IMR-90 (cell line): ENCODE results near the gene GSKIP. TPM values are rescaled to one million over a fixed set of nuclear protein-coding genes. Genes with fewer than 3 reads are reported as not detected.

ENCODE experiments used
- ATAC-seq: fragments of 200-7000 bp; cut with Tn5 transposase; 2 replicates; pipeline ENCODE4 v1.9.1; 2020; ENCODE audit warnings: low read depth, mild to moderate bottlenecking, moderate library complexity
- BruUV-seq: library from RNA; stranded (reverse); fragments of 400-500 nt; replicated peaks from 2 replicates; lab custom pipeline; 2021; lab: Mats Ljungman, UMichigan
- CTCF ChIA-PET: fragments of 300-600 bp; formaldehyde crosslinking; extraction: SDS; loops from one replicate; lab custom pipeline; 2021; ENCODE audit warnings: antibody characterized with exemption; lab: Yijun Ruan, JAX
- POLR2A ChIA-PET: fragments of 300-600 bp; sonication (Branson Sonifier 250); formaldehyde crosslinking; loops from one replicate; lab custom pipeline; 2022; ENCODE audit warnings: antibody characterized with exemption; ENCODE audit not compliant: unreplicated experiment; lab: Charles Lee
- DNase-seq: peaks from one replicate; pipeline ENCODE4 v3.0.0; 2013
- H2AFZ ChIP-seq: replicated peaks from 2 replicates; pipeline ENCODE3; 2013; ENCODE audit warnings: low read length, mild to moderate bottlenecking; ENCODE audit not compliant: poor library complexity
- H2AK5ac ChIP-seq: 2 replicates; pipeline ENCODE4 v1.6.1; 2013; ENCODE audit warnings: low read depth, low read length, inconsistent platforms
- H2AK9ac ChIP-seq: replicated peaks from 2 replicates; pipeline ENCODE3; 2013; ENCODE audit warnings: mild to moderate bottlenecking, low read depth, low read length, moderate library complexity; ENCODE audit not compliant: poor library complexity
- H2BK120ac ChIP-seq: 2 replicates; pipeline ENCODE4 v1.6.1; 2013; ENCODE audit warnings: low read depth, low read length, inconsistent platforms
- H2BK15ac ChIP-seq: 3 replicates; pipeline ENCODE4 v1.6.1; 2013; ENCODE audit warnings: low read depth, low read length, inconsistent platforms
- H2BK20ac ChIP-seq: 2 replicates; pipeline ENCODE4 v1.6.1; 2013; ENCODE audit warnings: low read depth, mild to moderate bottlenecking, inconsistent platforms, low read length, moderate library complexity
- H2BK5ac ChIP-seq: 2 replicates; pipeline ENCODE4 v1.6.1; 2013; ENCODE audit warnings: mild to moderate bottlenecking, low read depth, low read length, inconsistent platforms; ENCODE audit not compliant: poor library complexity, severe bottlenecking
- H3K14ac ChIP-seq: replicated peaks from 2 replicates; pipeline ENCODE4 v1.6.1; 2013; ENCODE audit warnings: low read depth, low read length, inconsistent platforms
- H3K18ac ChIP-seq: 2 replicates; pipeline ENCODE4 v1.6.1; 2013; ENCODE audit warnings: low read depth, low read length, control low read depth
- H3K23ac ChIP-seq: 2 replicates; pipeline ENCODE4 v1.6.1; 2013; ENCODE audit warnings: low read depth, low read length, inconsistent platforms
- H3K27ac ChIP-seq: 2 replicates; pipeline ENCODE4 v1.5.1; 2013; ENCODE audit warnings: mild to moderate bottlenecking, control low read depth, low read length; ENCODE audit not compliant: insufficient read depth
- H3K27me3 ChIP-seq: 2 replicates; pipeline ENCODE4 v1.6.1; 2013; ENCODE audit warnings: low read length; ENCODE audit not compliant: control insufficient read depth, insufficient read depth
- H3K36me3 ChIP-seq: 2 replicates; pipeline ENCODE4 v1.6.1; 2013; ENCODE audit warnings: low read length, mixed read lengths; ENCODE audit not compliant: control insufficient read depth, insufficient read depth
- H3K4ac ChIP-seq: 2 replicates; pipeline ENCODE4 v1.6.1; 2013; ENCODE audit warnings: low read depth, low read length, inconsistent platforms
- H3K4me1 ChIP-seq: 2 replicates; pipeline ENCODE4 v1.6.1; 2013; ENCODE audit warnings: low read length, mixed read lengths; ENCODE audit not compliant: control insufficient read depth, insufficient read depth
- H3K4me2 ChIP-seq: 2 replicates; pipeline ENCODE4 v1.6.1; 2013; ENCODE audit warnings: low read depth, mild to moderate bottlenecking, control low read depth, low read length, moderate library complexity
- H3K4me3 ChIP-seq: 2 replicates; pipeline ENCODE4 v1.5.1; 2013; ENCODE audit warnings: low read depth, mild to moderate bottlenecking, control low read depth, low read length, moderate library complexity; ENCODE audit not compliant: insufficient read depth
- H3K56ac ChIP-seq: 2 replicates; pipeline ENCODE4 v1.6.1; 2013; ENCODE audit warnings: low read length, inconsistent platforms; ENCODE audit not compliant: insufficient read depth; ENCODE audit errors: extremely low read depth
- H3K79me1 ChIP-seq, 2 experiments: 2 replicates each; pipeline ENCODE4 v1.6.1; 2013; ENCODE audit warnings: low read length in 2 of 2, inconsistent platforms in 1 of 2, low read depth in 1 of 2
- H3K9ac ChIP-seq: 2 replicates; pipeline ENCODE4 v1.6.1; 2013; ENCODE audit warnings: low read depth, low read length, control low read depth
- H3K9me1 ChIP-seq: 2 replicates; pipeline ENCODE4 v1.6.1; 2013; ENCODE audit warnings: low read length, inconsistent platforms; ENCODE audit not compliant: insufficient read depth
- H3K9me3 ChIP-seq: 2 replicates; pipeline ENCODE4 v1.6.1; 2013; ENCODE audit warnings: low read length; ENCODE audit not compliant: control insufficient read depth, insufficient read depth
- H4K20me1 ChIP-seq: 2 replicates; pipeline ENCODE4 v1.6.1; 2013; ENCODE audit warnings: low read length, inconsistent platforms; ENCODE audit not compliant: insufficient read depth
- H4K5ac ChIP-seq: 2 replicates; pipeline ENCODE4 v1.6.1; 2013; ENCODE audit warnings: mild to moderate bottlenecking, low read depth, low read length, control low read depth
- H4K8ac ChIP-seq, 2 experiments: 2 replicates each; pipeline ENCODE4 v1.6.1; 2013; ENCODE audit warnings: low read depth in 2 of 2, low read length in 2 of 2, control low read depth in 1 of 2, inconsistent platforms in 1 of 2
- H4K91ac ChIP-seq: 2 replicates; pipeline ENCODE4 v1.6.1; 2013; ENCODE audit warnings: low read depth, low read length, inconsistent platforms; ENCODE audit not compliant: insufficient read depth
- CHD1 ChIP-seq: IDR thresholded peaks from 2 replicates; pipeline ENCODE4 v1.6.1; 2012; ENCODE audit warnings: low read depth, low read length, improper control_type of control experiment
- WGBS, 2 experiments: methylation state at CpG; one replicate each; pipeline versions ENCODE4 v1.1.5 to v1.1.7; 2013; ENCODE audit warnings: missing lambda C conversion rate in 2 of 2; ENCODE audit not compliant: insufficient read length in 1 of 2; ENCODE audit errors: extremely low coverage in 2 of 2; 5-methylcytosine and 5-hydroxymethylcytosine counted together
- dilution Hi-C: fragments of 300-500 bp; cut with HindIII; formaldehyde crosslinking; loops from one replicate; pipeline ENCODE4 v1.14.3; 2018; ENCODE audit warnings: low sequenced_read_pairs; ENCODE audit not compliant: unreplicated experiment
- in situ Hi-C: fragments of 300-500 bp; cut with MboI; formaldehyde crosslinking; loops from 3 replicates; pipeline ENCODE4 v1.14.3; 2019; ENCODE audit warnings: low sequenced_read_pairs, inconsistent platforms, mixed read lengths
- intact Hi-C: fragments of 100-400 bp; cut with micrococcal nuclease; formaldehyde crosslinking; loops from 2 replicates; pipeline ENCODE4 v1.10.0; 2022
- polyA plus RNA-seq, 3 experiments: library from polyadenylated mRNA; depleted of rRNA; stranded (reverse); fragments of >200 nt; gene quantifications; 2 replicates each; pipeline ENCODE4 v1.2.3, GENCODE V29; 2012; ENCODE audit warnings: low replicate concordance in 1 of 3
- total RNA-seq: library from RNA; depleted of rRNA; stranded (reverse); fragments of >200 nt; gene quantifications from 2 replicates; pipeline ENCODE4 v1.2.3, GENCODE V29; 2012
- TF ChIP-seq, protein P1 (sequence below): fragments of 150-350 bp; IDR thresholded peaks from 2 replicates; pipeline ENCODE4 v1.6.1; 2017; ENCODE audit warnings: mild to moderate bottlenecking, antibody characterized with exemption, low read length, low read depth

Gene GSKIP
- total and polyA plus RNA-seq, 2 of the 4 experiments (the other 2 are of a cell fraction), result 11.7 to 22.0 TPM

DNA sequence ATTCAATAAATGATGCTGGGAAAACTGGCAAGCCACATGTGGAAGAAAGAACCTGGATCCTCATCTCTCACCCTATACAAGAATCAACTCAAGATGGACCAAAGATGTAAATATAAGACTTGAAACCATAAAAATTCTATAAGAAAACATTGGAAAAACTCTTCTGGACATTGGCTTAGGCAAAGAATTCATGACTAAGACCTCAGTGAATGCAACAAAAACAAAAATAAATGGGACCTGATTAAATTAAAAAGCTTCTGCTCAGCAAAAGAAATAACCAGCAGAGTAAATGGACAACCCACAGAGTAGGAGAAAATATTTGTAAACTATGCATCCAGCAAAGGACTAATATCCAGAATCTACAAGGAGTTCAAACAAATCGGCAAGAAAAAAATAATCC, 24.8 kb upstream of the GSKIP start:
- Histone ChIP-seq H4K8ac (no peak overlapping the region), H3K27ac (no peak overlapping the region), H2BK5ac (no peak overlapping the region), H3K4me3 (no peak overlapping the region), H2AK9ac (no peak overlapping the region), H3K4ac (no peak overlapping the region), H3K23ac (no peak overlapping the region), H2BK120ac (no peak overlapping the region), H4K20me1 (no peaks in the 10 kb centered on the region), H3K27me3 (no peaks in the 10 kb centered on the region), H3K56ac (no peak overlapping the region), H4K91ac (no peak overlapping the region), H2BK20ac (no peak overlapping the region), H3K4me1 (no peaks in the 10 kb centered on the region), H3K36me3 (peaks cover 7% of the 10 kb centered on the region), H2BK15ac (no peak overlapping the region), H3K79me1 (0 out of 4 replicates have a peak, but pooled peaks cover 2 to 3% of the 10 kb centered on the region in 2 experiments), H3K18ac (no peak overlapping the region), H3K9me1 (no peaks in the 10 kb centered on the region), H4K5ac (no peak overlapping the region), H3K9ac (no peak overlapping the region), H3K4me2 (no peak overlapping the region), H2AFZ (no peak overlapping the region), H3K14ac (no peak overlapping the region), H3K9me3 (no peaks in the 10 kb centered on the region), H2AK5ac (no peak overlapping the region)
- dilution Hi-C loops, result no loop called here
- ATAC-seq (peak; percentile 21; the same call in 1 of the 2 replicates), DNase-seq (no peak)
- CTCF ChIA-PET, result interaction anchor here (0.7 kb wide), 1 partner anchor 11 kb away, joined by 4 read pairs; no protein-coding TSS in a partner anchor
- WGBS, 2 experiments, result no CpG with 5 or more reads among the region's 1 CpG
- intact Hi-C loops, result no loop called here
- POLR2A ChIA-PET, result no interaction called here
- in situ Hi-C loops, result no loop called here
- no peak for TF ChIP-seq CHD1
- TF ChIP-seq, protein P1, sequence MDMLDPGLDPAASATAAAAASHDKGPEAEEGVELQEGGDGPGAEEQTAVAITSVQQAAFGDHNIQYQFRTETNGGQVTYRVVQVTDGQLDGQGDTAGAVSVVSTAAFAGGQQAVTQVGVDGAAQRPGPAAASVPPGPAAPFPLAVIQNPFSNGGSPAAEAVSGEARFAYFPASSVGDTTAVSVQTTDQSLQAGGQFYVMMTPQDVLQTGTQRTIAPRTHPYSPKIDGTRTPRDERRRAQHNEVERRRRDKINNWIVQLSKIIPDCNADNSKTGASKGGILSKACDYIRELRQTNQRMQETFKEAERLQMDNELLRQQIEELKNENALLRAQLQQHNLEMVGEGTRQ, result no peak
- no TSS peak for BruUV-seq
